Stimulated activated effector memory CD8-positive, alpha-beta T cell treated with anti-CD3 and anti-CD28 coated beads, Interleukin-12 subunit alpha, Interleukin-12 subunit beta, amount 100 ng/mL, for 72 hours (primary cell): ENCODE measurements around the gene UBQLN2.
"Not testable (repeated sequence)": the region's sequence is repeated elsewhere in the genome, so short reads cannot be mapped to it uniquely, and the experiment has no call there.

ENCODE experiments used
- ATAC-seq: fragments of 150-1000 bp; cut with Tn5 transposase; 2 replicates; pipeline ENCODE4 v1.10.0; 2021
- DNase-seq, 2 donors: peaks; one replicate each; pipeline ENCODE4 v3.0.0; 2021 to 2022; ENCODE audit warnings: low spot score in 2 of 2
- H3K27ac Mint-ChIP-seq: one replicate; pipeline ENCODE4 v1.8.0; 2022; ENCODE audit warnings: mild to moderate bottlenecking, mixed read lengths
- H3K36me3 Mint-ChIP-seq: one replicate; pipeline ENCODE4 v1.8.0; 2022; ENCODE audit warnings: mild to moderate bottlenecking, mixed read lengths
- H3K4me1 Mint-ChIP-seq: one replicate; pipeline ENCODE4 v1.8.0; 2022; ENCODE audit warnings: mixed read lengths
- H3K4me3 Mint-ChIP-seq: one replicate; pipeline ENCODE4 v1.8.0; 2022; ENCODE audit warnings: mild to moderate bottlenecking, mixed read lengths
- H3K9me3 Mint-ChIP-seq: one replicate; pipeline ENCODE4 v1.8.0; 2022; ENCODE audit warnings: mixed read lengths

The UBQLN2 gene

DNA sequence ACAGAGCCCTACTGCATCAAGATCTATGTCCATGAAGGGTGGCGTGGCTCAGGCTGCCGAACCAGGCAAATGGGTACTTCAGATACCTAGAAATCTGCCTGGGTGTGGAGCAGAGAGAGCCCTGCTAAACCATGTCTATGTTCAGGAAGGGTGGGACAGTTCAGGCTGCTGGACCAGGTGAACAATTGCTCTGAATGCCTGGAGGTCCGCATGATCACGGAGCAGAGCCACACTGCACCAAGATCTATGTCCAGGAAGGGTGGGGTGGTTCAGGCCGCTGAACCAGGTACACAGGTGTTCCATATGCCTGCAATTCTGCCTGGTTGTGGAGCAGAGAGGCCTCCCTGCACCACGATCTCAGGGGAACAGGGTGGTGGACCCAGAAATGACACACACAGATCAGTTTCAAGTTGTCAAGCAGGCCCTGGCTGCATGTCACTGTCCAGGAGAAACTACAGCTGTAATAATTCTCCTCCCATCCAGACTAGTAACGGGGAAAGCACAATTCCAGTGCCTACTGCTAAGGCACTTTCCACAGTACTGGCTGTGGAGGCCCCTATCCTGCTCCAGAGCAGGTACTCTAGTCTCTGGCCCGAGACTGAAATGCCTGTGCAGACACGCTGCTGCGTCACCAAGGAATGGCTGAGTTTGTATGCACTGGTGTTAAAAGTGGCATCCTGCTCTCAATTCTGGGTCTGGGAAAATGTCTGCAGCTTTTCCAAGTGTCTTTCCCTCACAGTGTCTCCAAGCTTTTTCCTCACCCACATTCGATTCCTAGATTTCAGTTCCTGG lies 25.2 kb downstream of the UBQLN2 start:
- peaks cover 6% of the 10 kb centered on the region for H3K4me1 Mint-ChIP-seq
- H3K27ac Mint-ChIP-seq, result peak overlapping the region; percentile 14
- H3K36me3 Mint-ChIP-seq, result no peaks in the 10 kb centered on the region
- no peaks in the 10 kb centered on the region for H3K9me3 Mint-ChIP-seq
- no peak for ATAC-seq
- DNase-seq, result no peak
- no peak overlapping the region for H3K4me3 Mint-ChIP-seq

DNA sequence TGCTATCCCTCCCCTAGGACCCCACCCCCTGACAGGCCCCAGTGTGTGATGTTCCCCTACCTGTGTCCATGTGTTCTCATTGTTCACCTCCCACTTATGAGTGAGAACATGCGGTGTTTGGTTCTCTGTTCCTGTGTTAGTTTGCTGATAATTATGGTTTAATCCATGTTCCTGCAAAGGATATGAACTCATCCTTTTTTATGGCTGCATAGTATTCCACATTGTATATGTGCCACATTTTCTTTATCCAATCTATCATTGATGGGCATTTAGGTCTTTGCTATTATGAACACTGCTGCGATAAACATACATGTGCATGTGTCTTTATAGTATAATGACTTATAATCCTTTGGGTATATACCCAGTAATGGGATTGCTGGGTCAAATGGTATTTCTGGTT lies 28.4 kb downstream of the UBQLN2 start:
- H3K9me3 Mint-ChIP-seq, DNase-seq, ATAC-seq, H3K27ac Mint-ChIP-seq, H3K36me3 Mint-ChIP-seq, H3K4me3 Mint-ChIP-seq: not testable (repeated sequence)
- peaks cover 16% of the 10 kb centered on the region for H3K4me1 Mint-ChIP-seq

DNA sequence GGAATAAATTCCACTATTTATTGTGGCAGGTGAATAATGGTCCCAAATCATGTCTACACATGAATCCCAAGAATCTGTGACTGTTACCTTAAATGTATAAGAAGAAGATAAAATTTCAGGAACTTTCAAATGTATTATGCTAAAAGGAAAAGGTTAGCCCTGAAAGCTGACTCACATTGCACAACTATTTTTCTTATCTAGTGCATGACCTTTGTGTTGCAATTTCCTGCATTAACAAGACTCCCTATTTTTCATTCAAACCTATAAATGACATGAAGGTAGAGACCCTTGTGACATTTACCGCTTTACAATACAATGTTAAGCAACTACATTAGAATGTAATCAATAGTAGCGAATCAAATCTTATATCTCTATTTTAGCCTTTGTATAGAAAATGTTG lies 36.7 kb downstream of the UBQLN2 start:
- ATAC-seq (no peak), DNase-seq (no peak)
- peaks cover 6% of the 10 kb centered on the region for H3K36me3 Mint-ChIP-seq

DNA sequence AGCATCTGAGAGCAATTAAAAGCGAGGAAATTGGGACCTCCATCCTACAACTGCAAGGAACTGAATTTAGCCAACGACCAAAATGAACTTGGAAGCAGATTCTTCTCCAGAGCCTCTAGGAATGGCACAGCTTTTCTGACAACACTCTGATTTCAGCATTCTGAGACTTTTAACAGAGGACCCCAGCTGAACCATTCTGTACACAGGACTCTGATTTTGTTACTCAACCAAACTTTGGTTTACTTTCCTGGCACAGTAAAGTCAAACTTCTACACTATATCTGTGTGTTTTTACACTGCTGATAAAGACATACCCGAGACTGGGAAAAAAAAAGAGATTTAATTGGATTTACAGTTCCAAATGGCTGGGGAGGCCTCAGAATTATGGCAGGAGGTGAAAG lies 37.6 kb downstream of the UBQLN2 start:
- ATAC-seq (no peak), DNase-seq (no peak)
- Mint-ChIP-seq H3K36me3 (peaks cover 6% of the 10 kb centered on the region), H3K9me3 (no peaks in the 10 kb centered on the region), H3K4me3 (no peak overlapping the region), H3K4me1 (no peaks in the 10 kb centered on the region), H3K27ac (no peak overlapping the region)

More for the DNA sequence above, 36.7 kb downstream of the UBQLN2 start:
- no peak overlapping the region for H3K27ac Mint-ChIP-seq
- H3K9me3 Mint-ChIP-seq, result no peaks in the 10 kb centered on the region
- no peak overlapping the region for H3K4me3 Mint-ChIP-seq
- H3K4me1 Mint-ChIP-seq, result peaks cover 4% of the 10 kb centered on the region

DNA sequence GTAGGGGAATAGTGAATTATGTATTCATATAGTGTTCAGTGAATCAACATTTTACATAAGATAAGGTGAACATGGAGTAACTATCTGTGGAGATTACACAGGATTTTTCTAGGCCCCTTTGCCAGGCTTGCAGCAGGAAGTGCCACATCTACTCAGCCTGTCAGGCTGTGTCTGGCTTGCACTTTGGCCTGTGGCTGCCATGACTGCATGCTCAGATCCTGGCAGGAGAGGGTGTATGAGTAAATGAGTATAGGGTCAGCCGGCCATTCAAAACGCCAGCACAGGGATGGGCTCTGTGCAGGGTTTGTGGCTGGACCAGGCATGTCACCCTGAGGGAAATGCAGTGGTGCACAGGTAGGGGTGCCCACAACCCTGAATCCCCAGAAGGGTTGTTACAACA lies 51.9 kb downstream of the UBQLN2 start:
- peaks cover 3% of the 10 kb centered on the region for H3K9me3 Mint-ChIP-seq
- no peak overlapping the region for H3K27ac Mint-ChIP-seq
- no peaks in the 10 kb centered on the region for H3K4me1 Mint-ChIP-seq
- DNase-seq, result no peak
- H3K36me3 Mint-ChIP-seq, result no peaks in the 10 kb centered on the region
- ATAC-seq, result no peak
- H3K4me3 Mint-ChIP-seq, result no peak overlapping the region
